OCI-M2 (cell line): Measurements from ENCODE around the gene NRF1.
"Not testable (repeated sequence)": the region's sequence is repeated elsewhere in the genome, so short reads cannot be mapped to it uniquely, and the experiment has no call there.

Experiments used
- DNase-seq: peaks from one replicate; lab custom pipeline; 2025; ENCODE audit not compliant: unreplicated experiment; lab: John Stamatoyannopoulos, UW

NRF1 gene

DNA sequence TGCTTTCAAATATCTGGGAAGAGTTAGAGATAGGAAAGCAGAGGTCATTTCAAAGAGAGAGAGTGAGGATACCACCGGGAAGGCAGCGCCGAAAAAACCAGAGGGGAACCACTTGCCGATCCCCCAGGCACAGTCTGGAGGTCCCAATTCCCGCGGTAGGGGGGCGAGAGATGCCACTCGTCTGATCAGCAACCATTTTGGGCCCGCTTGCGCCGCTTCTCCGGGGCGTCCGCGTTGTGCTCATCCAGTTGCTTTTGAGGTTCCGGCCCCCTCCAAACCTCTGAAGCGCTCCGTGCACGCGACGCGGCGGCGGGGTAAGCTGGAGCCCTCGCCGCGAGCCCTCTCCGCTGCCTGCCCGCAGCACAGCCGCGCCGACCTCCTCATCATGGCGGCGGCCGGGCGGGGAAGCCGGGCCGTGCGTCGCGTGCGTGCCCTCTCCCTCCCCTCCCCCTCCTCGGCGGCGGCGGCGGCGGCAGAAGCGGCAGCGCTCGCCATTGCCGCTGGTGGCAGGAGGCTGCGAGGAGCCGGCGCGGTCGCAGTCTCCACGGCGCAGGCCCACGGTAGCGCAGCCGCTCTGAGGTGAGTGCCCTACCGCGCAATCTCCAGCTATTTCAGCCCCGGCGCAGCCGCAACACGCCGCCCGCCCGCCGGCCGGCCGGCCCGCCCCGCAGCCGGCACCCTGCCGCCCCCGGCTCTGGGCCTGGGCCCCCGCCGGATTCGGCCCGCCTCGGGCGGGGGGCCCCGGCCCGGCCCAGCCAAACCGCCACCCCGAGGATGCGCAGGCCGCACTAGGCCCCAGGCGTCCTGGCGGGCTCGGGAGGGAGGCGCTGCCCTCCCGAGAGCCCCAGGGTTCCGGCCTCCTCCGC, at the start of gene NRF1:
TSS of gene NRF1 (plus strand) at position 475 of the 866 bp plus-strand sequence. CDS start 45,632 bp downstream, outside the sequence.
- peak; percentile 49 for DNase-seq

DNA sequence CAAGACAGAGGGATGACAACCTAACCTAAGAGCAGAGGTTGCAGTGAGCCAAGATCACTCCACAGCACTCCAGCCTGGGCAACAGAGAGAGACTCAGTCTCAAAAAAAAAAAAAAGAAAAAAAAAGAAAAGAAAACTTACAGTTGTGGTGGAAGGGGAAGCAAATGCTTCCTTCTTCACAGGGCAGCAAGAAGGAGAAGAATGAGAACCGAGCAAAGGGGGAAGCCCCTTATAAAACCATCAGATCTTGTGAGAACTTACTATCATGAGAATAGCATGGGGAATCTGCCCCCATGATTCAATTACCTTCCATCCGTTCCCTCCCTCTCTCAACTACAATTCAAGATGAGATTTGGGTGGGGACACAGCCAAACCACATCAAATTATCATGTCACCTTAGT, 45.2 kb upstream of the NRF1 start:
- DNase-seq = not testable (repeated sequence)

DNA sequence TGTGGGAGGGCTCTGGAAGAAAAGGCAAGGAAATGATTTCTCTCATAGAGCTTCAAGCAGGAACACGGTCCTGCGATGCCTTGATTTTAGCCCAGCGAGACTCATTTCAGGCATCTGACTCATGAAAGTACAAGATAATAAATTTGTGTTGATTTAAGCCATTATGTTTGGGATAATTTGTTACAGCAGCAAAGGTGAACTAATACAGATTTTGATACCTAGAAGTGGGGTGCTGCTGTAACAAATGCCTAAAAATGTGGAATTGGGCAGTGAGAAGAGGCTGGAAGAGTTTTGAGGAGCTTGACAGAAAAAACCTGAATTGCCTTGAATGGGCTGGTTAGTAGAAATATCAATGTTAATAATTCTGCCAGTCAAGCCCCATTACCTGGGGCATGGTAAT, 44.1 kb upstream of the NRF1 start:
- no peak for DNase-seq

DNA sequence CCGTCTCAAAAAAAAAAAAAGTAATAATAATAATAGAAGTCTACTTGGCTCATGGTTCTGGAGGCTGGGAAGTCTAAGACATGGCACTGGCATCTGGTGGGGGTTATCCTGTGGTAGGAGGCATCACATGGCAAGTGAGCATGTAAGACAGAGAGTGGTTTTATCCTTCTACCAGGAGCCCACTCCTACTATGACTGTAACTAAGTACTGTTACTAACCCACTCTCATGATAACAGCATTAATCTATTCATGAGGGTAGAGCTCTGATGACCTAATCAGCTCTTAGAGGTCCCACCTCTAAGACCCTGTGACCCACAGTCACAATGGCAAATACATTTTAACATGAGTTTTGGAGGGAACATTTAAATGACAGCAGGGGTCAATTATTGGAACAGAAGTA, 43.3 kb upstream of the NRF1 start:
- DNase-seq = no peak

GRCh38 chr7:129569326-129569725, 42.2 kb upstream of the NRF1 start:
- DNase-seq = no peak

GRCh38 chr7:129569811-129570215, 41.7 kb upstream of the NRF1 start:
- no peak for DNase-seq

DNA sequence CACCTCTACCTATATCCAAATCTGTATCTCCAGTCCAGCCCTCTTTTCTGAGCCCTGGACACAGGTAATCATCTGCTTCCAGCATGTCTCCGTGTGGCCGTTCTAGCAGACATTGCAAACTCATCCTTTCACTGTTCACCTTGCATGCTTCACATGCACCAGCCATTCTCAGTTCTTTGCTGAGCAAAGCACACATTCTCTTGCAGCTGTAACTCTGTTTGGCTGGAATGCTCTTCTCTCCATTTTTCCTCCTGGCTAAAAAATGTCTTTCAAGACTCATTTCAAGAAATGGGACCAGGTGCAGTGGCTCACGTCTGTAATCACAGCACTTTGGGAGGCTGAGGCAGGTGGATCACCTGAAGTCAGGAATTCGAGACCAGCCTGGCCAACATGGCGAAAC, 40.3 kb upstream of the NRF1 start:
- DNase-seq = no peak

DNA sequence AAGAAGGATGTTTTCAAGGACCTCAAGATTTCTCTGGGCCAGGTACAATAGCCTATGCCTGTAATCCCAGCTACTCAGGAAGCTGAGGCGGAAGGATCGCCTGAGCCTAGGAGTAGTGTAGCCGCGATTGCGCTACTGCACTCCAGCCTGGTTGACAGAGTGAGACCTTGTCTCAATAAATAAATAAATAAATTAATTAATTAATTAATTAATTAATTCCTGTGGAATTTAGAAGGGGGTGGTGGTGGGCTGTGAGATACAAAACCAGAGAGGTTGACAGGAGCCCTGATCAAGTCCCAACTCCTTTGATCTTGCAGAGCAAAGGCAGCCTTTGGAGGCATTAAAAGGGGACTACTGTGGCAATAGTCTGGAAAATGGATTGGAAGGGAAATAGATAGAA, 39.3 kb upstream of the NRF1 start:
- no peak for DNase-seq

GRCh38 chr7:129574487-129574886, 37.0 kb upstream of the NRF1 start:
- DNase-seq = no peak

DNA sequence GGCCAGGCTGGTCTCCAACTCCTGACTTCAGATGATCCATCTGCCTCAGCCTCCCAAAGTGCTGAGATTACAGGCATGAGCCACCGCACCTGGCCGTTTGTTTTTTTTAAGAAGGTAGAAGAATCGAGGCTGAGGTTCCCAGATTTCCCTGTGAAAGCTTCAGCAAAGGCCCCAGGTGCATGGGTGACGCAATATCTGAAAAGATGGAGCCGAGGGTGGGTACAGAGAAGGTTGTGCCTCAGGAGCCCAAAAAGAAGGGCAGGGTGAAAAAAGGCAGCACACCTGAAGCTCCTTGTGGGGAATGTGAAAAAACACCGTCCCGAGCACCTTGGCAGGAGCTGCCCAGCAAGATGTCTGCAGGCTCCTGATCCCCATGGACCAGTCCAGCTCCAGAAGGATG, 35.8 kb upstream of the NRF1 start:
- DNase-seq = no peak

DNA sequence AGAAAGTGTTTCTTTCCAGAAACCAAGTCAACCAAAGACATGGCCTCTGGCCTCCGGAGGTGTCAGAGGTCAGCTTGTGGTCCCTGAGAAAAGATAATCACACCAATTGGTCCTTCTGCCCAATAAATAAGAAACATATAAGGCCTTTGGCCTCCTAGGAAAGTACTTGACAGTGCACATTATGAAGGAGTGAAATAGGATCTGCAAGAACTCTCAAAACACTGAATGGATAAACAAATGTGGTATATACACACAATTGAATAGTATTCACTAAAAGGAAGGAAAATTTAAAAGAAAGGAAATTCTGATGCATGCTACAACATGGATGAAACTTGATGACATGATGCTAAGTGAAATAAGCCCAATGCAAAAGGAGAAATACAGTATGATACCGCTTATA, 35.4 kb upstream of the NRF1 start:
- no peak for DNase-seq

- DNase-seq = no peak
Measured at GRCh38 chr7:129578829-129579228, 32.7 kb upstream of the NRF1 start.

DNA sequence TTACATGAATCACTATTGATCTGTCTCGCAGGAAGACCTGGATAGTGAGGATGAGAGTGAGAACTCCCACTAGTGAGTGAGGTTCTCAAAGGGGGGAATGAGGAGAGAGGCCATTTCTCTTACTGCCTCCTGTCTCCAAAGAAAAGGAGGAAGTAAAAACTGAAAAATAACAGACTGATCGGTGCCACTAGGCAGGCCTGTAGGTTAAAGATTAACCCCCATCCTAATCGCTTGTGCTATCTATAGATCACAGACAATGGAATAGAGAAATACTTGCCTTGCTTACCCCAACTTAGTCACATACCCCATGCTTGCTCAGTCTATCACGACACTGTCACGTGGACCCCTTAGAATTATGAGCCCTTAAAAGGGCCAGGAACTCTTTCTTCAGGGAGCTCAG, 25.3 kb upstream of the NRF1 start:
- not testable (repeated sequence) for DNase-seq

DNA sequence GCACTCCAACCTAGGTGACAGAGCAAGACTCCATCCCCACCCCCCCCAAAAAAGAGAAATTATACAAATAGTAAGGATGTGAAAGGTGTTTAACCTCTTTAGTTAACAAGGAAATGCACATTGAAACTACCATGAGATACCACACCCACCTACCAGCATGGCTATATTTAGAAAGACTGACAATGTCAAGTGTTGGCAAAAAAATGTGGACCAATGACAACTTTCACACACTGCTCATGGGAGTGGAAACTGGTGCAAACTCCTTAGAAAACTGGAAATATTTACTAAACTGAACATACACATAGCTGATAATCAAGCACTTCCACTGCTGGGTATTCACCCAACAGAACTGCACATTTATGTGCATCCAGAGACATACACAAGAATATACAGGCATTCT, 23.3 kb upstream of the NRF1 start:
- no peak for DNase-seq

DNA sequence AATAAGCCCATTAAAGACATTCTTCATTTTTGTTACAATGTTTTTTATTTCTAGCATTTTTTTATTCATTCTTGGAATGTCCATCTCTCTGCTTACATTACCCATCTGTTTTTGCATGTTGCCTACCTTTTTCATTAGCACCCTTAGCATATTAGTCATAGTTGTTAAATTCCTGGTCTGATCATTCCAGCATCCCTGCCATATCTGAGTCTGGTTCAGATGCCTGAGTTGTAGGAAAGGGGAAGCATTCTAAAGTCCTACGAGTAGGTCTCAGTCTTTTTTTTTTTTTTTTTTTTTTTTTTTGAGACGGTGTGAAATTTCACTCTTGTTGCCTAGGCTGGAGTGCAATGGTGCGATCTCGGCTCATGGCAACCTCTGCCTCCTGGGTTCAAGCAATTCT, 19.7 kb upstream of the NRF1 start:
- no peak for DNase-seq

DNA sequence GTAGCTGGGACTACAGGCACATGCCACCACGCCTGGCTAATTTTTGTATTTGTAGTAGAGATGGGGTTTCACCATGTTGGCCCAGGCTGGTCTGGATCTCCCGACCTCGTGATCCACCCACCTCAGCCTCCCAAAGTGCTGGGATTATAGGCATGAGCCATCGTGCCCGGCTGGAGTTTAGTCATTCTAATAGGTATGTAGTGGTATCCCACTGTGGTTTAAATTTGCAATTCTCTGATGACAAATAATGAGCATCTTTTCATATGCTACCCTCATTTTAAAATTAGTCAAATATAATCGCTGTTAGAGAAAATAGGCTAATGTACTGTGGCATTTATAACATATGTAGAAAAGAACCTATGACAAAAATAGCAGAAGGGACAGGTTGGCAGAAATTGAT, 15.1 kb upstream of the NRF1 start:
- DNase-seq = not testable (repeated sequence)

DNA sequence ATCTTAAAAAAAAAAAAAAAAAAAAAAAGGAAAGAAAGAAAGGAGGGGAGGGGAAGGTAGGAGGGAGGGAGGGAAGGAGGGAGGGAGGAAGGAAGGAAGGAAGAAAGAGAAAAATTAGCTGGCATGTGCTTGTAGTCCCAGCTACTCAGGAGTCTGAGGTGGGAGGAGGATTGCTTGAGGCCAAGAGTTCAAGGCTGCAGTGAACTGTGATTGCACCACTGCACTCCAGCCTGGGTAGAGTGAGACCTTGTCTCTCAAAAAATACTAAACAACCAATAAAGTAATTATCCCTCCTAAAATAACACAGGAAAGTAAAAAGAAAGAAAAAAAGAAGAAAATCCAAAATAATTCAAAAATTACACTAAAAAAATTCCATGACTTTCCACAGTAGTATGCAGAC, 13.8 kb upstream of the NRF1 start:
- DNase-seq = no peak

DNA sequence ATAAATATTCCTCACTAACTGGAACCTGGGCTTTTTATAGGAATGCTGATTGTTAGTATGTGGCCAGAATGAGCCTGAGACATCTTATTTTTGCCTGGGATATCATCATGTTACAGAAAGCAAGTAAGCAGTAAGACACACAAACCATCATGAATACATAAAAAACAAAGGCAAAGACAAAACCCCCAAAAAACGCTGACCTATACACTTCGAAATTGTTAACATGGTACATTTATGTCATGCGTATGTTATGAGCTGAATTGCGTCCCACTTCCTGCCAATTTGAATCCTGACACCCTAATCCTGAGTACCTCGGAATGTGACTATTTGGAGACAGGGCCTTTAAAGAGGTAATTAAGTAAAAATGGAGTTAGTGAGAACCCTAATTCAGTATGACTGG, 12.3 kb upstream of the NRF1 start:
- DNase-seq = no peak

DNA sequence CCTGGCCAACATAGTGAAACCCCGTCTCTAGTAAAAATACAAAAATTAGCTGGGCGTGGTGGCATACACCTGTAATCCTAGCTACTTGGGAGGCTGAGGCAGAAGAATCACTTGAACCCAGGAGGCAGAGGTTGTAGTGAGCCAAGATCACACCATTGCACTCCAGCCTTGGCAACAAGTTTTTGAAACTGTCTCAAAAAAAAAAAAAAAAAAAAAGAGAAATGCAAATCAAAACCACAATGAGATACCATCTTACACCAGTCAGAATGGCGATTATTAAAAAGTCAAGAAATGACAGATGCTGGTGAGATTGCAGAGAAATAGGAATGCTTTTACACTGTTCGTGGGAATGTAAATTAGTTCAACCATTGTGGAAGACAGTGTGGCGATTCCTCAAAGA, 7.9 kb upstream of the NRF1 start:
- DNase-seq = not testable (repeated sequence)

DNA sequence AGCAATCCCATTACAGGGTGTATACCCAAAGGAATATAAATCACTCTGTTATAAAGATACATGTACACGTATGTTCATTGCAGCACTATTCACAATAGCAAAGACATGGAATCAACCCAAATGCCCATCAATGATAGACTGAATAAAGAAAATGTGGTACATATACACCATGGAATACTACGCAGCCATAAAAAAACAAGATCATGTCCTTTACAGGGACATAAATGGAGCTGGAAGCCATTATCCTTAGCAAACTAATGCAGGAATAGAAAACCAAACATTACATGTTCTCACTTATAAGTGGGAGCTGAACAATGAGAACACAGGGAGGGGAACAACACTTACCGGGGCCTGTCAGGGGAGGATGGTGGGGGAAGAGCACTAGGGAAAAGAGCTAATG, 7.5 kb upstream of the NRF1 start:
- not testable (repeated sequence) for DNase-seq

DNA sequence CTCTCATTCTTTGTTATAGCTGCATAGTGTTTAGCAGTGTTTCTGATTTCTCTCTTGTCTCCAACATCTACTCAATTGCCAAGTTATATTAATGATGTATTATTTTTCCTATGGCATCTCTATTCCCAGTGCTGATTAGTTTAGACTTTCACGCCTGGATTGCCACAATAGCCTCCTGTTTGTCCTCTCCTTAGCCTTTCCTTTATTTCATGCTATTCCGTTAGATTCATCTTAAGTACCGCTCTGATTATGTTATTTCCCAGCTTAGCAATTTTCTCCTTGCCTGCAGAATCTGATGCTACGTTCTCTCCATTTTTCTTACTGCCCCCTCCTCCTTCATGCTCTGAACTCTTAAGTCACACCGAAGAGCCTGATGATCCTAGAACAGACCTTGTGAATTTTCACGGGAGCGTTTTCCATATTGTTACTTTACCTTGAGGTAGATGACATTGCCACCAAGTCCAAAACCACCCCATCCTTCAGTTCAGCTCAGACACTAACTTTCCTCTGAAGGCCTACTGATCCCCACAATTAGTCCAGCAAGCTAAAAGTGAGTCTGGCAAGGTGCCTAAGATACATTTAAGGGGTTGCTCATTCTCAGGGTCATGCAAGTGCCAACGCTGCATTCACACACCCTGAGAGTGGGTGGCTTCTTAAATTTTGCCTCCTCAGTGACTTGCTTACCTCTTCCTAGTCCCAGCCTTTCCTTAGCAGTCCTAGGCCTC, 6.6 kb upstream of the NRF1 start:
- no peak for DNase-seq

DNA sequence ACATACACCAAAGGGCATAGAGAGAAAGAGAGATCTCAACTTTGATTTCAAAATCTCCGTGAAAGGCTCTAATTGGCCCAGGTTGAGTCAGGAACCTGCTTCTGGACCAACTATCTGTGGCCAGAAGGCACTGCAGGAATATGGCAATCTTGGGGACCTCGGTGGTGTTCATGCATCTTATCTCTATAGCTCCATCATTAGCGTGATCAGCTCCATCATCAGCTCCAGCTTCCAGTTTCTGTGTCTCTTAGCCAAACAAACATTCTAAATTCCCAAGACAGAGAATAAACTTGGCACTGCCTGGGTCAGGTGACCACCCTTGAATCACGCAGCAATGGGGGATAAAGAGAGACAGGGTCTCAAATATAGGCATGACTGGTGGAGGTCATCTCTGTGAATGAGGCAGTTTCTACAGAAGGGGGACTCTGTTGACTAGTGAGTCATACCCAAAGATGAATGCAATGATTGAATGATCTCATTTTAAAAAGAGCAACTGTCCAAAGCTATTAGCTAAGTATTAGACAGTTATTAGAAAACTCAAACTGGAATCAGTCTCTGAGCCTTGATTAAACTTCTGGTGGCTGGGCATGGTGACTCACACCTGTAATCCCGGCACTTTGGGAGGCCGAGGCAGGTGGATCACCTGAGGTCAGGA, 5.4 kb upstream of the NRF1 start:
- no peak for DNase-seq
